HG03354 (cell line): ENCODE data around the gene LRRC75A.
"Not testable (repeated sequence)": the region's sequence is repeated elsewhere in the genome, so short reads cannot be mapped to it uniquely, and the experiment has no call there.

Experiments
- ATAC-seq: cut with Tn5 transposase; IDR thresholded peaks from one replicate; pipeline ENCODE4 v1.9.1; 2021; ENCODE audit warnings: mild to moderate bottlenecking; ENCODE audit not compliant: unreplicated experiment, poor library complexity, severe bottlenecking

Gene LRRC75A

GRCh38 chr17:16417896-16418684 lies 73.9 kb downstream of the LRRC75A start:
- ATAC-seq: no peak

- no peak for ATAC-seq
These were observed 74.6 kb downstream of the LRRC75A start for GRCh38 chr17:16417399-16417798.

- peak; percentile 55 for ATAC-seq
These were observed 76.7 kb downstream of the LRRC75A start, which contains the start of gene TRPV2 for GRCh38 chr17:16415031-16415924. TRPV2 (plus strand) TSS chr17:16415571; CDS start chr17:16417669, 2,098 bp downstream.

DNA sequence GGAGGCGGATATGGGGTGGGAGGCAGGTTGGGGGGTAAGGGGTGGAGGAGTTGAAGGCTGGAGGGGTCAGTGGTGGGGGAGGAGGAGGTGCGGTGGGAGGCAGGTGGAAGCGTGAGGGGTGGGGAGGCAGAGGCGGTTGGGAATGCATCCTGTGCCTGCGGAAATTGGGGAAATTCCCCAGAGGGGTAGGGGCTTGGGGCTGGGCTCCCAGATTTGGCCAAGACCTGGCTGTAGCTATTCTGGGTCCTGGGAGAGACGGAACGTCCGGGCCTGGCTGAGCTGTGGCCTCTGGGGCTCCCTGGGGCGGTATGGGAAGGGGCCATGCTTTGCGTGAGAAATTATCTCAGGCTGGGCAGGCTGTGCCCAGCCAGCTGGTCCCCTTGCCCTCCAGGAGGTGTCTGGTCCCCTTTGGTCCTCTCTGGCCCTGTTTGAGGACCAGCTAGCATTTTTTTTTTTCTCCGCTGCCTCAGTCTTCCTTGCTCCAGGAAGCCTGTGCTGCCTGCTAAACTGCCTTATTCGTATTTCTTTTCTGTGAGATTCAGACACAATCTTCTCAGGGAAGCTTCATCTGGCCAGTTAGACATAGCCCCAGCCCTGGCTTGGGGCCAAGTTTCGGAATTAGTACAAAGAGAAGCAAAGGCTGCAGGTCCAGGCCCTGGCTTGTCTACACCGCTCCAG lies 83.9 kb downstream of the LRRC75A start:
- ATAC-seq: peak; percentile 88

GRCh38 chr17:16406742-16407674 lies 85.0 kb downstream of the LRRC75A start:
- no peak for ATAC-seq

GRCh38 chr17:16403847-16404246 lies 88.1 kb downstream of the LRRC75A start:
- ATAC-seq: not testable (repeated sequence)

- peak; percentile 95 for ATAC-seq
These were observed 93.4 kb downstream of the LRRC75A start for GRCh38 chr17:16398270-16399267.

- ATAC-seq: not testable (repeated sequence)
These were observed 95.3 kb downstream of the LRRC75A start for GRCh38 chr17:16396693-16397092.

DNA sequence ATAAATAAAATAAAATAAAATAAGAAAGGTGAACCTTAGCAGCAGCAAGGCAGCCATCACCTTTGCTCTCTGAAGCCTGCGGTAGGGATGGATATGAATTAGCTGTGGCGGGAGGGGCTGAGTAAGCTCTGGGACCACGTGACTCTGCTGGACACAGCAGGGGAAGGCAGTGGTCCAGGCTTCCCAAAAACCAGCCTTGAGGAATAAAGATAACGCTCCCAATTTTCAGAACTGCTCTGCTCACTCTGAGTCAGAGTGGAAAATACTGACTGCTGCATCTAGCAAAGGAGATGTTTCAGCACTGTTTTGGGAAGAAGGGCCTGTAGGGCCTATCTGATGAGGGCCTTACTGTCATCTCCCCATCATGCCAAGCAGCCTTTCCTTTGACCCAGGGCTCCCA lies 96.1 kb downstream of the LRRC75A start:
- ATAC-seq: not testable (repeated sequence)

- ATAC-seq: not testable (repeated sequence)
These were observed 99.5 kb downstream of the LRRC75A start for GRCh38 chr17:16392491-16392890.
